GM12872 (cell line): ENCODE measurements around the gene CCR9.

Source experiments
- CTCF ChIP-seq: IDR thresholded peaks from 3 replicates; pipeline ENCODE4 v1.5.1; 2011; ENCODE audit warnings: low read depth, mild to moderate bottlenecking, low read length, moderate library complexity; ENCODE audit not compliant: insufficient read depth

CCR9 gene

GRCh38 chr3:45942051-45942825 is 55.9 kb downstream of the CCR9 start:
- no peak for TF ChIP-seq CTCF

- TF ChIP-seq CTCF: no peak
Measured at GRCh38 chr3:45943207-45943846, 57.0 kb downstream of the CCR9 start, which contains the start of gene CXCR6. Gene CXCR6 (plus strand): TSS chr3:45943464. CDS start chr3:45946482, 3,018 bp downstream.

- TF ChIP-seq CTCF: no peak
Measured at GRCh38 chr3:45944830-45945620, 58.7 kb downstream of the CCR9 start.

GRCh38 chr3:45946307-45946706 is 60.0 kb downstream of the CCR9 start:
- TF ChIP-seq CTCF: no peak

GRCh38 chr3:45946875-45947274 is 60.5 kb downstream of the CCR9 start:
- no peak for TF ChIP-seq CTCF

- no peak for TF ChIP-seq CTCF
Measured at GRCh38 chr3:45947361-45947760, 61.0 kb downstream of the CCR9 start.

GRCh38 chr3:45948311-45948781 is 62.0 kb downstream of the CCR9 start:
- TF ChIP-seq CTCF: no peak
